HEK293T (cell line): ENCODE results near the gene PTEN.

Experiments
- CTCF ChIA-PET: fragments of 350-600 bp; formaldehyde crosslinking; extraction: SDS; loops from one replicate; lab custom pipeline; 2021; ENCODE audit warnings: antibody characterized with exemption, inconsistent platforms; lab: Yijun Ruan, JAX
- POLR2A ChIA-PET: fragments of 350-600 bp; formaldehyde crosslinking; extraction: SDS; loops from one replicate; lab custom pipeline; 2020; ENCODE audit warnings: antibody characterized with exemption, inconsistent platforms; lab: Yijun Ruan, JAX
- DNase-seq: peaks from one replicate; pipeline ENCODE4 v3.0.0; 2012; ENCODE audit warnings: mixed read lengths; ENCODE audit errors: extremely low spot score
- ARNT ChIP-seq: fragments of 450-650 bp; IDR thresholded peaks from 2 replicates; pipeline ENCODE4 v1.6.1; 2017; ENCODE audit warnings: mild to moderate bottlenecking
- BHLHE40 ChIP-seq: fragments of 450-650 bp; IDR thresholded peaks from 2 replicates; pipeline ENCODE4 v1.6.1; 2016; ENCODE audit warnings: mild to moderate bottlenecking, moderate library complexity, borderline replicate concordance
- CTBP1 ChIP-seq: fragments of 450-650 bp; IDR thresholded peaks from 2 replicates; pipeline ENCODE4 v1.6.1; 2016; ENCODE audit warnings: borderline replicate concordance
- ELF4 ChIP-seq: fragments of 450-650 bp; IDR thresholded peaks from 2 replicates; pipeline ENCODE4 v1.6.1; 2017; ENCODE audit warnings: antibody characterized with exemption
- FOXA1 ChIP-seq: fragments of 450-650 bp; IDR thresholded peaks from 2 replicates; pipeline ENCODE4 v1.6.1; 2016; ENCODE audit warnings: mild to moderate bottlenecking
- FOXK2 ChIP-seq: fragments of 450-650 bp; IDR thresholded peaks from 2 replicates; pipeline ENCODE4 v1.6.1; 2016; ENCODE audit warnings: mild to moderate bottlenecking
- FOXM1 ChIP-seq: fragments of 450-650 bp; IDR thresholded peaks from 2 replicates; pipeline ENCODE4 v1.6.1; 2017; ENCODE audit warnings: mild to moderate bottlenecking, borderline replicate concordance
- HDGF ChIP-seq: fragments of 450-650 bp; IDR thresholded peaks from 2 replicates; pipeline ENCODE4 v1.6.1; 2017; ENCODE audit warnings: antibody characterized with exemption, borderline replicate concordance
- L3MBTL2 ChIP-seq: fragments of 450-650 bp; conservative IDR thresholded peaks from 2 replicates; pipeline ENCODE4 v1.6.1; 2016; ENCODE audit warnings: mild to moderate bottlenecking
- LEF1 ChIP-seq: fragments of 450-650 bp; IDR thresholded peaks from 2 replicates; pipeline ENCODE4 v1.6.1; 2017; ENCODE audit warnings: mild to moderate bottlenecking, borderline replicate concordance
- NFRKB ChIP-seq: fragments of 450-650 bp; IDR thresholded peaks from 2 replicates; pipeline ENCODE4 v1.6.1; 2016; ENCODE audit warnings: mild to moderate bottlenecking, moderate library complexity
- PKNOX1 ChIP-seq: fragments of 450-650 bp; IDR thresholded peaks from 2 replicates; pipeline ENCODE4 v1.6.1; 2016
- SP1 ChIP-seq: fragments of 450-650 bp; IDR thresholded peaks from 2 replicates; pipeline ENCODE4 v1.6.1; 2017
- SUZ12 ChIP-seq: fragments of 450-650 bp; IDR thresholded peaks from 2 replicates; pipeline ENCODE4 v1.6.1; 2016; ENCODE audit warnings: mild to moderate bottlenecking
- TARDBP ChIP-seq: fragments of 450-650 bp; IDR thresholded peaks from 2 replicates; pipeline ENCODE4 v1.6.1; 2016
- ZNF384 ChIP-seq: fragments of 450-650 bp; IDR thresholded peaks from 2 replicates; pipeline ENCODE4 v1.6.1; 2016

The PTEN gene

GRCh38 chr10:87921931-87922688 is 58.7 kb downstream of the PTEN start:
- ChIA-PET CTCF (no interaction called here), POLR2A (no interaction called here)
- DNase-seq, result no peak
- TF ChIP-seq BHLHE40 (no peak), HDGF (no peak), FOXA1 (no peak), CTBP1 (no peak), ELF4 (no peak), L3MBTL2 (no peak), SUZ12 (no peak), PKNOX1 (no peak), NFRKB (no peak), ARNT (no peak), TARDBP (no peak), LEF1 (no peak), SP1 (no peak), FOXK2 (no peak), FOXM1 (no peak)

GRCh38 chr10:87923233-87923632 is 59.8 kb downstream of the PTEN start:
- DNase-seq, result no peak
- ChIA-PET CTCF (no interaction called here), POLR2A (no interaction called here)
- TF ChIP-seq NFRKB, result no peak
- no peak for TF ChIP-seq FOXA1
- TF ChIP-seq FOXM1, result no peak
- no peak for TF ChIP-seq CTBP1
- no peak for TF ChIP-seq LEF1

GRCh38 chr10:87925570-87925969 is 62.1 kb downstream of the PTEN start:
- peak; percentile 18 for DNase-seq
- ChIA-PET CTCF (interaction anchor here (0.8 kb wide), 1 partner anchor 75 kb away, joined by 3 read pairs; no protein-coding TSS in a partner anchor), POLR2A (no interaction called here)
- TF ChIP-seq PKNOX1 (no peak), FOXK2 (no peak), SUZ12 (no peak), FOXA1 (no peak), FOXM1 (no peak), BHLHE40 (no peak)

GRCh38 chr10:87927091-87927490 is 63.7 kb downstream of the PTEN start:
- TF ChIP-seq FOXK2, result no peak
- TF ChIP-seq ZNF384, result no peak
- TF ChIP-seq FOXA1, result no peak
- no peak for TF ChIP-seq TARDBP
- TF ChIP-seq FOXM1, result no peak
- no peak for TF ChIP-seq L3MBTL2
- TF ChIP-seq ARNT, result no peak
- TF ChIP-seq SUZ12, result no peak
- TF ChIP-seq BHLHE40, result no peak
- no peak for TF ChIP-seq HDGF
- TF ChIP-seq ELF4, result no peak
- no peak for TF ChIP-seq CTBP1
- no peak for TF ChIP-seq SP1
- TF ChIP-seq LEF1, result no peak
- POLR2A ChIA-PET, result no interaction called here
- no peak for DNase-seq
- CTCF ChIA-PET, result no interaction called here

GRCh38 chr10:87928996-87929395 is 65.6 kb downstream of the PTEN start:
- CTCF ChIA-PET, result no interaction called here
- TF ChIP-seq ELF4 (no peak), NFRKB (no peak), SUZ12 (no peak)
- no peak for DNase-seq
- POLR2A ChIA-PET, result no interaction called here

GRCh38 chr10:87930141-87930540 is 66.7 kb downstream of the PTEN start:
- no peak for DNase-seq
- CTCF ChIA-PET, result no interaction called here
- POLR2A ChIA-PET, result no interaction called here
- TF ChIP-seq HDGF, result no peak
- TF ChIP-seq NFRKB, result no peak
- no peak for TF ChIP-seq SUZ12
- no peak for TF ChIP-seq TARDBP
- no peak for TF ChIP-seq FOXA1
- no peak for TF ChIP-seq FOXK2
- no peak for TF ChIP-seq L3MBTL2
- TF ChIP-seq CTBP1, result no peak
- no peak for TF ChIP-seq LEF1
- no peak for TF ChIP-seq FOXM1
- TF ChIP-seq SP1, result no peak
- no peak for TF ChIP-seq ARNT
- TF ChIP-seq PKNOX1, result no peak
